OCI-LY7 (cell line): ENCODE results near the gene BACH2.

Source experiments
- CTCF ChIP-seq: fragments of 200-600 bp; sonication (generic); conservative IDR thresholded peaks from 2 replicates; pipeline ENCODE4 v1.5.1; 2014; ENCODE audit warnings: mild to moderate bottlenecking, antibody characterized with exemption, low read length, moderate library complexity, mixed read lengths
- EZH2phosphoT487 ChIP-seq: fragments of 200-600 bp; sonication (generic); IDR thresholded peaks from 2 replicates; pipeline ENCODE4 v1.6.1; 2018; ENCODE audit warnings: low read depth, borderline replicate concordance, mild to moderate bottlenecking, mixed run types, antibody characterized with exemption, low read length, moderate library complexity, mixed read lengths

GRCh38 chr6:90249458-90249857, 47.2 kb downstream of the BACH2 start:
- TF ChIP-seq CTCF (no peak), EZH2phosphoT487 (no peak)
